Lower lobe of right lung (tissue), 2 donors: ENCODE data around the gene AMZ2. TPM values are rescaled to one million over a fixed set of nuclear protein-coding genes. Genes with fewer than 3 reads are reported as not detected.
"Not testable (repeated sequence)": the region's sequence is repeated elsewhere in the genome, so short reads cannot be mapped to it uniquely, and the experiment has no call there.

ENCODE experiments used
- ATAC-seq, 2 donors: fragments of 200-7000 bp; cut with Tn5 transposase; one replicate each; pipeline ENCODE4 v1.9.1; 2020 to 2022; ENCODE audit warnings: mild to moderate bottlenecking in 2 of 2, moderate library complexity in 2 of 2
- DNase-seq: peaks from one replicate; pipeline ENCODE4 v3.0.0-alpha.2; 2020
- H3K27ac ChIP-seq: fragments of 200-600 bp; one replicate; pipeline ENCODE4 v1.8.0; 2022
- H3K27me3 ChIP-seq: fragments of 200-600 bp; one replicate; pipeline ENCODE4 v1.8.0; 2022; ENCODE audit warnings: low read depth
- H3K36me3 ChIP-seq: fragments of 200-600 bp; one replicate; pipeline ENCODE4 v1.8.0; 2022; ENCODE audit warnings: mild to moderate bottlenecking
- H3K4me1 ChIP-seq: fragments of 200-600 bp; one replicate; pipeline ENCODE4 v1.8.0; 2022
- H3K4me3 ChIP-seq: fragments of 200-600 bp; one replicate; pipeline ENCODE4 v1.8.0; 2022; ENCODE audit warnings: mild to moderate bottlenecking
- H3K9me3 ChIP-seq: fragments of 200-600 bp; one replicate; pipeline ENCODE4 v1.8.0; 2022
- CTCF ChIP-seq: fragments of 200-600 bp; IDR thresholded peaks from one replicate; pipeline ENCODE4 v1.8.0; 2022; ENCODE audit warnings: antibody characterized with exemption, mild to moderate bottlenecking
- intact Hi-C: fragments of 100-400 bp; cut with DNase I; formaldehyde crosslinking; loops from one replicate; pipeline ENCODE4 v1.11.0; 2022
- total RNA-seq: library from RNA; stranded (reverse); fragmentation: NEBNext Ultra II Directional; extraction: Animal tissue kit (Norgen Biotek cat#: 25700); gene quantifications from one replicate; pipeline ENCODE4 v1.2.1, GENCODE V29; 2021
- donor health status: DM: no; HTN: yes; CAD: no; lungs with severe emphysema.

The AMZ2 gene
- total RNA-seq, 1 donor from 2014 or later = 55.9 TPM

GRCh38 chr17:68210570-68211315 lies 37.1 kb upstream of the AMZ2 start:
- Histone ChIP-seq H3K9me3 (no peaks in the 10 kb centered on the region), H3K4me1 (peaks cover 16% of the 10 kb centered on the region), H3K27ac (no peak overlapping the region), H3K36me3 (peaks cover 10% of the 10 kb centered on the region), H3K27me3 (no peaks in the 10 kb centered on the region), H3K4me3 (no peak overlapping the region)
- intact Hi-C loops = no loop called here
- DNase-seq = no peak
- no peak for TF ChIP-seq CTCF
- ATAC-seq = no peak

GRCh38 chr17:68213428-68214411 lies 34.1 kb upstream of the AMZ2 start:
- H3K27ac ChIP-seq, H3K27me3 ChIP-seq, H3K36me3 ChIP-seq, H3K9me3 ChIP-seq, H3K4me1 ChIP-seq, H3K4me3 ChIP-seq, DNase-seq, intact Hi-C loops: not testable (repeated sequence)
- peak; percentile 54 to 58 for ATAC-seq

GRCh38 chr17:68215453-68215852 lies 32.4 kb upstream of the AMZ2 start:
- H3K36me3 ChIP-seq, H3K27me3 ChIP-seq, H3K9me3 ChIP-seq, H3K27ac ChIP-seq, H3K4me3 ChIP-seq, DNase-seq, ATAC-seq, intact Hi-C loops, H3K4me1 ChIP-seq: not testable (repeated sequence)

- H3K4me1 ChIP-seq, H3K4me3 ChIP-seq, H3K36me3 ChIP-seq, H3K9me3 ChIP-seq, intact Hi-C loops, H3K27me3 ChIP-seq, ATAC-seq, DNase-seq, H3K27ac ChIP-seq: not testable (repeated sequence)
Measured at GRCh38 chr17:68219429-68219828, 28.4 kb upstream of the AMZ2 start.

GRCh38 chr17:68220186-68220585 lies 27.7 kb upstream of the AMZ2 start:
- H3K27me3 ChIP-seq, H3K4me3 ChIP-seq, intact Hi-C loops, H3K27ac ChIP-seq, H3K36me3 ChIP-seq, DNase-seq, H3K9me3 ChIP-seq, ATAC-seq, H3K4me1 ChIP-seq: not testable (repeated sequence)

GRCh38 chr17:68220786-68221185 lies 27.1 kb upstream of the AMZ2 start:
- H3K4me3 ChIP-seq, H3K9me3 ChIP-seq, H3K4me1 ChIP-seq, H3K27ac ChIP-seq, DNase-seq, ATAC-seq, H3K36me3 ChIP-seq, intact Hi-C loops, H3K27me3 ChIP-seq: not testable (repeated sequence)

- Histone ChIP-seq H3K36me3 (no peaks in the 10 kb centered on the region), H3K27me3 (no peaks in the 10 kb centered on the region), H3K27ac (no peak overlapping the region), H3K9me3 (no peaks in the 10 kb centered on the region), H3K4me3 (no peak overlapping the region), H3K4me1 (no peaks in the 10 kb centered on the region)
- DNase-seq = no peak
- intact Hi-C loops = no loop called here
- no peak for ATAC-seq
- no peak for TF ChIP-seq CTCF
Measured at GRCh38 chr17:68221786-68222185, 26.1 kb upstream of the AMZ2 start.

- intact Hi-C loops = no loop called here
- no peak overlapping the region for H3K27ac ChIP-seq
- H3K27me3 ChIP-seq = no peaks in the 10 kb centered on the region
- H3K36me3 ChIP-seq = no peaks in the 10 kb centered on the region
- no peak for ATAC-seq
- no peak overlapping the region for H3K4me3 ChIP-seq
- no peaks in the 10 kb centered on the region for H3K4me1 ChIP-seq
- TF ChIP-seq CTCF = no peak
- no peak for DNase-seq
- H3K9me3 ChIP-seq = no peaks in the 10 kb centered on the region
Measured at GRCh38 chr17:68222606-68223005, 25.2 kb upstream of the AMZ2 start.

GRCh38 chr17:68225055-68225454 lies 22.8 kb upstream of the AMZ2 start:
- intact Hi-C loops, H3K4me3 ChIP-seq, ATAC-seq, DNase-seq, H3K4me1 ChIP-seq, H3K27me3 ChIP-seq, H3K36me3 ChIP-seq, H3K9me3 ChIP-seq, H3K27ac ChIP-seq: not testable (repeated sequence)

- ATAC-seq = peak; percentile 29 to 62
Measured at GRCh38 chr17:68228039-68228680, 19.7 kb upstream of the AMZ2 start.

More at GRCh38 chr17:68228039-68228680, 19.7 kb upstream of the AMZ2 start:
- intact Hi-C loops, H3K27me3 ChIP-seq, H3K9me3 ChIP-seq, DNase-seq, H3K36me3 ChIP-seq, H3K4me3 ChIP-seq, H3K4me1 ChIP-seq, H3K27ac ChIP-seq: not testable (repeated sequence)
